HG02623 (cell line): Measurements from ENCODE around the gene LYVE1.

Experiments used
- ATAC-seq: cut with Tn5 transposase; IDR thresholded peaks from one replicate; pipeline ENCODE4 v1.9.1; 2021; ENCODE audit warnings: moderate library complexity; ENCODE audit not compliant: unreplicated experiment

The LYVE1 gene

DNA sequence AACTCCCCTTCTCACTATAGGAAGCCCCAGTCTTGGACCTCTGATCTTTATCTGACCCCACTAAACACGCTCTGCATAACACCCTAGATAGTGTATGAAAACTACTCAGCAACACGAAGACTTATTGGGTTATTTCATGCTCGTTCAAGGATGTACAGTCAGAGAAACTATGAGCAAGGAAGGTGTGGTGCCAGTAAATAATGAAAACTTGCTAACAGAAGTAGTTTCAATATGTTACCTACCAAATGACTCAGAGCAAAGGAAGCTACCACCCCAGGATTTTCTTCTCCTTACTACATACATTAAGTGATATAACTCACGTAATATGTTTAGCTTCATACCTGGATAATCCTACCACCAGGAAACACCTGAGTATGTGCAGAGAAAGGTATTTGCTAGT is 25.9 kb upstream of the LYVE1 start:
- no peak for ATAC-seq

DNA sequence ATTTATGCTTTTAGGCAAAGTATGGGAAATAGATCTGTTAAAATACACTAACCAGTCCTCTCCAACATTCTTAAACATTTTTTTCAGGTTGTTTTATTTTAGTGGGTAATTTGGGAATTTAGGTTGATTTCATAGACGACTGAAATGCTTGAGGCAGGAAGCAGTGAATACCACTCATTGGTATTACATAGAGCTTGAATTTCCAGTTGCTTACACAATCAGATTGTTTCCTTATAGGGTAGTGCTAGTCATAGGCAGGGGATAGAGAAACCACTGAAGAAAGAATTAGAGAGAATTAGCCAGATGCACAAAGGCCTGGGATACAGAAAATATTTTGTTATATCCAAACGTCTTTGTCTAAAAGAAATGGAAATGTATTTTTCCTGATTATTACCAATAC is 23.9 kb upstream of the LYVE1 start:
- ATAC-seq: no peak

DNA sequence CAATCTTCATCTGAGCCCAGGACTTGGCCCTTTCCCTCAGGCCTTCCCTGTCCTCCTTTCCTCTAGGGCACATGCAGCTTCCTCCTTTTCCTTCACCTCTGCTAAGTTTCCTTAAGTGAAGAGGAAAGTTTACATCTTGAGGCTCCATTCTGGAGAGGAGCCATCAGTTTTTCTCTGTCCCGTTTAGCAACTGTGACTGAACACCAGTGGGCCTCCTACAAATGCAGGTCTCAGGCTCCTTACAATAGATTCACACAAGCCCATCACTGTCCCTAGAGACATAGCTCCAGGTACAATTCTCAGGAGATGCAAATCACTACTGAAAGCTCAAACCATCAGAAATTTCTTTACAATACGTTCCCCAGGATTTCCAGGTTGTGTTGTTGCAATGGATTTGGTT is 23.3 kb upstream of the LYVE1 start:
- no peak for ATAC-seq

DNA sequence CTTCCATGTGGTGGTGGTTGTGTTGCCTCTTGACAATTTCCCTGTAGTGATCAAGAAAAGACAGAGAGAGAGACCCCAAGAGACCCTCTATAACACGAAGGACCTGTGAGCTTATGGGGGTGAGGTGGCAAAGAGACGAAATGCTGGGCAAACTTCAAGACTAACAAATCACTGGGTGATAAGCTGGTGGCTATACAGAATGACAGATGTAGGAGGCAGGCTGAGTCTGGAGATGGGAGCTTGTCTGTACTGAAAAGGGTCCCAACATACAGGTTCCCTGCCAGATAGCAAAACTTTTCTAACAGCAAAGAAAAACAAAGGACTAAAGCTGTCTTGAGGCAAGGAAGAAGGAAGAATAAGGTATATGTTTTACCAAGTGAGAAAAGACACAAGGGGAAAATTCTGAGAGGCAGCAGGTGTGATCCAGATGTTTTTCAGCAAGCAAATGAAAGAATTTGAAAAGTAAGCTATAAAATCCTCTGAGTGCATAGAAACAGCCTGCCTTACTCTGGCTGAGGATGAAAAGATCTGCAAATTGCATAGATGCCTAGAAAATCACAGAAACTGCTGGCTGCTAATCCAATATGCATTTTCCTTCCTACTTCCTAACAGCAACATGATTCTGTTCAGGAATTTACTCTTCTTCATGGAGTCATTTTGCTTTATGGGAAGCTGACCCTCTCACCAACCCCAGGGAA is 21.9 kb upstream of the LYVE1 start:
- ATAC-seq: no peak

DNA sequence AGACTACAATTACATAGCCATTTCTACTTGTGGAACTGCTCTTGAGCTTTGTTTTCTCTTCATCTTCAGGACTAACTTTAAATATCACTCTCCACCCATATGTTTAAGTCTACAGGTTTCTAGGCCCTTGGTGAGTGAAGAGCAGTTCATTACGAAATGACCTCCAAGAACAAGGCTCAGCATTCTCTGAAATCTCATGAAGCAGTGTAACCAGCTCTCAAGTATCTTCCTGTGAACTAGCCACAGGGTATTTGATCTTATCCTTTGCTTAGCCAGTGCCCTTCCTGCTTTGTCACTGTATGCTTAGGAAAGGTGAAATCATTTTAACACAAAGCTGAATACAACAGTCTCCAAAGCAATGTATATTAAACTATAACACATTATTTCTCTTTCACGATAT is 20.4 kb upstream of the LYVE1 start:
- ATAC-seq: no peak

DNA sequence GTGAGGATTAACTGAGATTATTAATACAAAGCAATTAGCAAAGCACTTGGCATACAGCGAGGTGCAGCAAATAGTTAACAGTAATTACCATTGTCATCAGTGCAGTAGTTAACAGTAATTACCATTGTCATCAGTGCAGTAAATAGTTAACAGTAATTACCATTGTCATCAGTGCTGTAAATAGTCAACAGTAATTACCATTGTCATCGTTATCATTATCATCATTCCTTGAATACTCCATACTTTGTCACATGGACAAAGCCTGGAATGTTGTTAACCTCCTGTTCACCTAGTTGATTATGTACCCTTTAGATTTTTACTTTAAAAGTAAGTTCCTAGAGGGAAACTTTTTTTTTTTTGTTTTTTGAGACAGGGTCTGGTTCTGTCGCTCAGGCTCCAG is 19.5 kb upstream of the LYVE1 start:
- no peak for ATAC-seq

DNA sequence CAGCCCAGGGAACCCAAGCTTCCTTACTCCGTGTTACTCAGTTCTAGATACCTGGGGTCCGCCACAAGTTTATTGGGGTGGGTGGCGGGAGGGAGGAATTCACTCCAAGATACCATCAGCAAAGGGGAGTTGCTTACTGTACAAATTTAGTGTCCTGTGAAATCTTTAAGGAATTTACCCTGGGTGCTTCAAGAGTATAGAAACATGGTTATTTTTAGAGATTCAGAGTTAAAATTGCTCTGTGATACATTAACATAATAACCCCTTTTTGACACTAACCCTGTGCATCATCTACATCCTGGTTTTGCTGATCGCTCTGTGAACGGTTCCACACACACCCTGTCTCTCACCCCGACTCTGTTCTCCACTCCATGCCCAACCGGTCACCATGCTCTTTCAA is 18.9 kb upstream of the LYVE1 start:
- ATAC-seq: no peak

DNA sequence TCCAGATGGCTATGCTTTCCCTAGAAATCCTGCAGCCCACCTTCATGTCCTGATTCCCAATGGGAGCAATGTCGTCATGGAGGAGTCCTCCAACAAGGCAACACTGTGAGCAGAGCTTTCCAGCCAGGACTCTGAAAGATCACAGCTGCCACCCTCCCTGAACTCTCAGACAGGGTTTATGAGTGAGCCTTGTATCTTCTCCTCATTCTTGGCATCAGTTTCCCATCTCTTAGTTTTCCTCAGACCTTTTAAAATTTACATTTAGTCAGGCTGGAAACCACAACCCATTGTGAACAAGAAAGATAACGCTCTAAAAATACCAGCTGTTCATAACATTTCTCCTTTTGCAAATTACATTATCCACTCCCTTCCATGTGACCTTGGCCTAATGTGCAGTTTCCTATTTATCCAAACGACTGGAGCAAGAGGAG is 15.6 kb upstream of the LYVE1 start:
- ATAC-seq: no peak

DNA sequence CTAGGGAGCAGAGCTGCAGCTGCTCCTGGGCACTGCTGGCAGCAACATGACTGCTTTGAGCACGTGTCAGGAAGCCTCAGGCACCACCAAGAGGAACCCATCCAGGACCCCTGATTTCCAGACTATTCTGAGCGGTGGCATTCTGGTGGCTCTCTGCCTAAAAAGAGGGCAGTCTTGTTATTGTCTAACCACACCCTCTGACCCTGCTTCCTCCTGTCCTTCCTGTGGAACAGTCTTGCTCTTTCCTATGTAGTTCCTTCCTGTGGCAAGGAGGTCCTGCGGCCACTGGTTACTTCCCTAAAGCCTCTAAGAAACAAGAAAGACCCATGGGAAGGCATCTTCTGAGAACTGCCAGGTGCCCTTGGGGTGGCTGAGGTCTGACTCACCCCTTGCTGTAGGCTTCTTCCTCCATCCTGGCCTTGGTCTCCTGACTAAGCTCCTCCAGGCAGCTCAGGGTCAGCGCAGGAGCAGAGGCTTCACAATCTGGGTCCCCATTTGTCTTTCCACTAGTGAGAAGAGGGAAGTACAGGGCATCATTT is 13.1 kb upstream of the LYVE1 start:
- ATAC-seq: no peak

DNA sequence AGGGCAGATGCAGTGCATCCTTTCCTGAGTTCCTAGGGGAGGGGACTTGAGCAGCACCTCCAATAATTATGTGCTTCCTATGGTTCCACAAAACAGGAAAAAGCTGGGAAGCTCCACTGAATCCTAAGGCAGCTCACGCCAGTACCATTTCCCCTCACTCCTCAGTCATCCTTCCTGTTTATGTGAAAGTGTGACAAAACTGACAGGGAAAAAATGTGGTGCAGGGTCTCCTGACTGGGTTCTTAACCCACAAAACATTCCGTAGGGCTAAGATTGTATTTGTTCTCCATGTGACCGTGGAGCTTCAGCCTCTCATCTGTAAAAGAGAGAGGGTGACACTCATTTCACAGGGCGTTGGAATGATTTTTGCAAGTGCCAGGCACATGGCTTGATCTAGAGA is 12.2 kb upstream of the LYVE1 start:
- ATAC-seq: no peak

DNA sequence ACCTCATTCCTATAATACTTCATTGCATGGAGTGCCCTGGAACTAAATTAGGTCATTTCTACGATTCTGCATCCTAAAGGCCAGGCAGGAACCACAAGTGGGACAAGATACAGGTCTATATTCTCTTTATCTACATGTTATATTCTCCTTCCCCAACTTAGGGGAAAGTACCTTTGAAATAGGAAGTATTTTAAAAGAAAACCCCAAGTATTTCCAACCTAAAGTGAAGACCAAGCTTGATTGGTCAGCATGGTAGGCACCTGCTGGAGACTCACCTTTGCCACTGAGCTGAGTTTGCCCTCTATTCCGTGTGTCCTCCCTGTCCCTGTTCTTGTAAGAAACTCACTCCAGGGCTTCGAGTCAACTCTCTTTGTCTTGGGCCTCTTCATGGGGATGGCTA is 11.2 kb upstream of the LYVE1 start:
- no peak for ATAC-seq

DNA sequence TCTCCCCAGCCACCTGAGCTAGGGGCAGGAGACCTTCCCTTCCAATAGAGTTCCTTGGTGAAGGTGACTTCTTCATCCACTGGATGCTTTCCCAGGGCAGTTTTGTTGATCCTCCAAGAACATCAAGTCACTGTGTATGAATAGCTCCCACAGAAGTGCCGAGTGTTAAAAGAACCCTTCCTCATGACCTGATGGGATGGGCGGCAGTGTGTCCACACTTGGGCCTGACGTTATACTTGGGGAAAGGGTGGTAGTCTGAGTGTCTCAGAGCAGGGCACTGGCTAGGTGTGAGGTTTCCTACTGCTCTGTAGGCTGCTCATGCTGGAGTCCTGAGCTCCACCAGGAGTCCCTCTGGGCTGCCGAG is 7.6 kb upstream of the LYVE1 start:
- no peak for ATAC-seq

DNA sequence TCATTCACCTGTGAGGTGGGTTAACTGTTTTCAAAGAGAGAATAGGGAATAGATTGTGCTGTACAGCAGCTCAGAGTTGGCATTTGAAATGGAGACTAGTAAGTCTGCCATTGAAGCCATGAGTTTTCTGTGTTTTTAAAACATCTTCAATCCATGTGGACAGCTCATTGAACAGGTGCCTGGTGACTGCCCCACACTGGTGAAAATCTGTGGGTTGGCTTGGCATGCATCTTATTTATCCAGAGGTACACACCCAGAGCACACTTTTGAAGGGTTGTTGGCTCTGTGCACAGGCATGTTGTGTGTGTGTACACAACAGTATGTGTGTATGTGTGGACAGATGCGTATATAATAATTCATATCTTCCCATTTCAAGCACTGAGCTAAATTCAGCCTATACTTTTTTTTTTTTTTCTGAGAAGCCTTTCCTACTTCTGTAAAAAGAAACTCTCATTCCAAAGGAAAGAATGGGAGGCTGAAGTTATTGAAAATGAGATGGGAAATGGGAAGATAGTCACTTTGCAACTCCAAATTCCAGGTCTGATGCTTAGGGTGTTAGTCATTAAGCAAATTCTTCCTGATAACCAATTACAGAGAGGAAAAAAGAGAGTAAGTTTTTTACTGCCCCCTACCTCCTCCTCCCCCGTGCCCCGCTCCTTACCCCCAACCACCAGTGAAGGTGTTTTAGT is 7.0 kb upstream of the LYVE1 start:
- ATAC-seq: no peak

DNA sequence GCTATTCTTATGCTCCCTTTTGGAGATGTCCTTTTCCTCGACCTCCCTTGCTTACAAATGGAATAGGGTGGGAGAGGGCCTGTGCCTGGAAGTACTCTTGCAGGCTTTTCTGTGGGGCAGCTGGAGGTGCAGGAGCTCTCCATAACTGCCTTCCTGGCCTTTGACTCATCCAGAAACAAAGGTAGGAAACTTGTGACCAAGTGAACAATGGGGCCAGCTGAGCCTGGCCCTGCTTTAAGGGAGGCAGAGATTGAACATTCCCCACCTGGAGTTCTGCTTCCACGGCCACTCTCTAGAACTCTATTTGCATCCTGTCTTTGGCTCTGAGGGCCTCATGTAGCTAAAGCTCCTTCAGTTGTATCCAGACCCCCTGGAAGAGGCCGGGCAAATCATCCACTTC is 5.1 kb upstream of the LYVE1 start:
- no peak for ATAC-seq

DNA sequence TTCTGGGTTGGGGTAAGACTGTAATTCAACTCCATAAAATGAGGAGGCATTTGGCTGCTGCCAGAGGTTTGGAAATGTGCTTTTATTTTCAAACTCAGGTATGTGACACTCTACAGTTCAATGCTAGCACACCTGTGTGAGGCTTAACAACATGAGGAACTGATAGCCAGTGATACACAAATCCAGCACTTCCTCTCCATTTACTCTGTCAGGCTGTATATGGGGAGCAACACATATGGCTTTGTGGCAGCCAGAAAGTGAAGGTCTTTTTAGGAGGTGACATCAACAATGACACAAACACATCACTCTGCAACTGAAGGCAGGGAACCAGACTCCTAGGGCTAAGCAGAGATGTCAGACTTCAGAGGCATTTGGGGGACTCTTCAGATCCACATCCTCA is 4.6 kb upstream of the LYVE1 start:
- ATAC-seq: no peak

DNA sequence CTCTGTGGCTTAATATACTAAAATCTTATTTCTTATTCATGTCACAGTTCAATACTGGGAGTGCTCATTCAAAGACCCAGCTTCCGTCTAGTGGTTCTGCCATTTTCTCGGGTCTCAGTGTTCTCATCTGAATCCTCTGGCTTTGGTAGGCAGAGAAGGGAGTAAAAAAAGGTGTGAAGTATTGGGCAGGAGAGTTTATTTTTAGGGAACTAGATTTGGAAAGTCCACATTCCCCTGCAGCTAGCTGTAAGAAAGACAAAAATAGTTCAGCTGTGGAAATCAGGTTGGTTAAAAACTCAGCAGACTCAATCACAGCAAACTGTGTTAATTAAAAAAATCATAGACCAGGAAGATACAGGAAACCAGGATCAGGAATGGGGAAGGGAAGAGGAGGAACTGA is 4.1 kb upstream of the LYVE1 start:
- ATAC-seq: no peak

DNA sequence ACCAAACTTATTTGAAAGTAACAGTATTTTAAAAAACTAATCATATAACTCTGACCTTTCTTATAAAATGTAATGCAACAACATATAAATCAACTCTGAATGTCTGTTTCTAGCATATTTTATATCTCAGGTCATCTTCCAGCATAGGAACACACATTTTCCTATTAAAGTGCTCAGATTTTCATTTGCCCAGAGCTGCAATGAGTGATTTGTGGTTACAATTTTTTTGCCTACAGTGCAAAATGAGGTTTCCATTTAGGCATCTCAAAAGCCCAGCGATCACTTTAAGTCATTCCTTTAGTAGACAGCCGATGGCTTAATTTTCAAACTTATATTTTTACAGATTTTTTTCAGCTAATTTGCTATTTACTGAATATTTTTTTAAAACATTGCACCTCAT is 1.0 kb downstream of the LYVE1 start:
- no peak for ATAC-seq

DNA sequence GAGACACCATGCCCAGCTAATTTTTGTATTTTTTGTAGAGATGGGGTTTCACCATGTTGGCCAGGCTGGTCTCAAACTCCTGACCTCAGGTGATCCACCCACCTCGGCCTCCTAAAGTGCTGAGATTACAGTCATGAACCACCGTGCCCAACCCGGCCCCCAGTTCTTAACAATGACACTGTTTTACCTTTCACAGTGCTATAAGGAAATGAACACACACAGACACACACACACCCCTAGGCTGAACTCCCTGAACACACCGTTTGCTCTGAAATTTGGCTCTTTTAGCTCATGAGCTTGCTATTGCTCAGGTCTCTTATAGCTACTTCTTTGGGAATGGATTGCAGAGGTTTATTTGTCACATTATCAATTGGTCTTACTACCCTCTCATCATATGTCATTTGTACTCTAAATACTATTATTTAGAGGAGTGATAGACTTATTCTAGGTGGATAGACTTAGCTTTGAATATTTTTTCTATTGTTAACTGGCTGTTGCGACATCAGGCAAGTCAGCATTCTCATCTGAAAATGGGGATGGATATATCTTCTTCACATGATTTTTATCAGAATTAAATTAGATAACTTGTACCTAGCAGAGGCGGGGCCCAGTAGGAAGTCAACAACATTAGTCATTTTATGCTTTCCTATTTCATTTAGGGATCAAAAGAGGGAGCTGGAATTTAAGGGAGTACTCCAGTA is 2.1 kb downstream of the LYVE1 start:
- no peak for ATAC-seq

DNA sequence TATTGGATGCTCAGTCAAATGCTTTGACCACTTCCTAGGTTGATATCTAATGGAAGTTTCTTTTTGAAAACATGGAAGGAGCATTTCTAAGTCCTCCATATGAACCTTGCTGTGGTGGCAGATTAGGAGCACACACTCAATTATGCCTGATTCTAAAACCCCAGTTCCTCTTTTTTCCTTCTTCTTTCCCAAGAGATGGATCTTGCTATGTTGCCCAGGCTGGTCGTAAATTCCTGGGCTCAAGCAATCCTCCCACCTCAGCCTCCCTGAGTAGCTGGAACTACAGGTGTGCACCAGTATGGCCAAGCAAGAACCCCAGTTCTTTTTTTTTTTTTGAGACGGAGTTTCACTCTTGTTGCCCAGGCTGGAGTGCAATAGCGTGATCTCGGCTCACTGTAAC is 3.0 kb downstream of the LYVE1 start:
- no peak for ATAC-seq

DNA sequence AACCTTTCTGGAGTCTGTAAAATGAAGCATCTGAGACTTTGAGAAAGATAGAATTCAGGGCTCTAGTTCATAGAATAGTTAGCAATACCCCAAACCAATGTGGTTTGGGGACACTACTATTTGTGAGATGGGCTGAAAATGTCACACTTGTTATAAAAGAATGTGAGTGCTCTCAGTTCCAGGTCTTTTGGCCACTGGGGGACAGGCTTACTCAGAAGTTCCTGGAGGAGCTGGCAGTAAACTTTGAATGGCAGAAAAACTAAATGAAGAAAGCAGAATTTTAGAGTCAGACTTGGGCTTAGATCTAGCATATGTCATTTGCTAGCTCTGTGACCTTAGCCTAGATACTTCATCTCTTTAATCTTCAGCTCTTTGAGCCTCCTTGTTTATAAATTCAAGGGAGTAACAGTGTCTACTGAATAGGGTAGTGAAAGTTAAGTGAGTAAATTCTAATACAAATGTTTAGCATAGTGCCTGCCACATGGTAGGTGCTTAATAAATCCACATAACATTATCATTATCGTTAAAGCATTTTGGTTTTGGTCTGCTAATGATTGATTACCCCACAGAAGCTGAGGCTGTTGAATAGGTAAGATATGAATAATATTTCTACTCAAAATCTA is 3.7 kb downstream of the LYVE1 start:
- ATAC-seq: no peak

DNA sequence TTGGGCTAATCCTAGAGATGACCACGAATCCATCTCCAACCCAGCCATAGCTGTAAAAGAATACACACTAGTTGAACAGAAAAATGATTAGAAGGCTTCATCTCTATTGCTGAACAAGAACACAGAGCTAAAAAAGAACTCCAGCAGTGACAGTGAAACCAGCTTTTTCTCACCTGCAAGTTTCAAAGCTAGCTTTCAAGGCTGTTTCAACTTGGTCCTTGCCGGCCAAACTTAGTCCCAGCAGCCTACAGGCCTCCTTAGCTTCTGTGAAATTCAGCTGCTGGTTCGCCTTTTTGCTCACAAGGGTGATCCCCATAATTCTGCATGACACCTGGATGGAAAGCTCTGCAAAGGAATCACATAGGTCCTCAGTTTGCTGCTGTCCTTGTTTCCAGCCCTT is 4.4 kb downstream of the LYVE1 start:
- no peak for ATAC-seq

DNA sequence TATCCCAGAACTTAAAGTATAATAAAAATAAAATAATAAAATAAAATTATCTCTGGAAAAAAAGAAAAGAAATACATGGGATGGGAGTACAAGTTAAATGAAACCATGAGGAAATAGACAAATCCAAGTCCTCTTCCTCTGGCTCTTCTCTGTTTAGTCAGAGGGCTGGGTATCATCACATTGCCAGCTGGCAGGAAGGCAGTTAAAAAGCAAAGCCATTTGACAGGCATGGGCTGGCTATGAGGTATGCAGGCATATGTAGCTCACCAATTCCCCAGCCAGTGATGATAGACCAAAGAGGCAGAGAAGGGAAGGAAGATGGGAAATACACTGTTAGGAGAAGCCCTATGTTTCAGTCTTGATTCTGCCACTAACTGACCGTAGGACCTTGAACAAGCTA is 6.5 kb downstream of the LYVE1 start:
- no peak for ATAC-seq
